Fibroblast of skin of scalp (primary cell): Measurements from ENCODE around the gene OARD1.

Experiments used
- DNase-seq: peaks from one replicate; pipeline ENCODE4 v3.0.0-alpha.2; 2013

OARD1 gene

GRCh38 chr6:41074692-41075436, 2.7 kb upstream of the OARD1 start:
- DNase-seq, result no peak

- DNase-seq, result no peak
These were observed 2.0 kb upstream of the OARD1 start for GRCh38 chr6:41073968-41074691.

- peak; percentile 74 for DNase-seq
These were observed 1.2 kb upstream of the OARD1 start for GRCh38 chr6:41073203-41073967.

GRCh38 chr6:41072836-41073202, 663 bp upstream of the OARD1 start, which contains the start of gene NFYA:
Gene NFYA, plus strand, starts transcription at chr6:41072974. Its CDS starts 6,116 bp downstream, at chr6:41079090.
- no peak for DNase-seq

- no peak for DNase-seq
These were observed 644 bp downstream of the OARD1 start for GRCh38 chr6:41071501-41071922.

- peak; percentile 81 for DNase-seq
These were observed 5.3 kb downstream of the OARD1 start for GRCh38 chr6:41066867-41067304.

GRCh38 chr6:41065550-41066026, 6.6 kb downstream of the OARD1 start:
- no peak for DNase-seq

- DNase-seq, result no peak
These were observed 7.3 kb downstream of the OARD1 start for GRCh38 chr6:41064841-41065240.

- no peak for DNase-seq
These were observed 8.3 kb downstream of the OARD1 start for GRCh38 chr6:41063884-41064285.

GRCh38 chr6:41062056-41062455, 10.1 kb downstream of the OARD1 start:
- DNase-seq, result no peak

GRCh38 chr6:41061196-41061726, 10.9 kb downstream of the OARD1 start:
- DNase-seq, result no peak

- peak; percentile 69 for DNase-seq
These were observed 12.6 kb downstream of the OARD1 start for GRCh38 chr6:41059556-41059955.

- DNase-seq, result no peak
These were observed 13.4 kb downstream of the OARD1 start for GRCh38 chr6:41058783-41059181.

GRCh38 chr6:41056768-41057490, 15.2 kb downstream of the OARD1 start:
- no peak for DNase-seq

- no peak for DNase-seq
These were observed 17.0 kb downstream of the OARD1 start for GRCh38 chr6:41055149-41055548.

GRCh38 chr6:41054511-41054910, 17.6 kb downstream of the OARD1 start:
- no peak for DNase-seq

GRCh38 chr6:41053041-41053440, 19.1 kb downstream of the OARD1 start, which contains the start of gene APOBEC2:
Gene APOBEC2, plus strand, starts transcription at chr6:41053202. Its CDS starts 146 bp downstream, at chr6:41053348.
- DNase-seq, result no peak

- no peak for DNase-seq
These were observed 20.3 kb downstream of the OARD1 start for GRCh38 chr6:41051873-41052272.

- DNase-seq, result no peak
These were observed 21.6 kb downstream of the OARD1 start for GRCh38 chr6:41050536-41050935.

- DNase-seq, result no peak
These were observed 22.2 kb downstream of the OARD1 start for GRCh38 chr6:41049955-41050354.

GRCh38 chr6:41049521-41049920, 22.6 kb downstream of the OARD1 start:
- DNase-seq, result no peak
